DND-41 (cell line): ENCODE results near the gene MRPL17.

Source experiments
- ATAC-seq: fragments of 200-7000 bp; cut with Tn5 transposase; 3 replicates; pipeline ENCODE4 v1.9.1; 2021; ENCODE audit warnings: low read depth; ENCODE audit not compliant: insufficient read depth
- DNase-seq: peaks from one replicate; pipeline ENCODE4 v3.0.0-alpha.2; 2020
- H2AFZ ChIP-seq: 2 replicates; pipeline ENCODE4 v1.6.0; 2012; ENCODE audit warnings: low read depth, low read length
- H3K27ac ChIP-seq: 2 replicates; pipeline ENCODE4 v1.5.1; 2012; ENCODE audit warnings: low read length, inconsistent platforms
- H3K27me3 ChIP-seq: fragments of 200-600 bp; sonication (generic); 2 replicates; pipeline ENCODE4 v1.6.0; 2012; ENCODE audit warnings: low read length, mild to moderate bottlenecking, inconsistent platforms; ENCODE audit not compliant: insufficient read depth, poor library complexity
- H3K36me3 ChIP-seq: 2 replicates; pipeline ENCODE4 v1.5.1; 2012; ENCODE audit warnings: low read length, inconsistent platforms; ENCODE audit not compliant: insufficient read depth
- H3K4me1 ChIP-seq: 2 replicates; pipeline ENCODE4 v1.5.1; 2012; ENCODE audit warnings: mild to moderate bottlenecking, low read length; ENCODE audit not compliant: insufficient read depth
- H3K4me2 ChIP-seq: 2 replicates; pipeline ENCODE4 v1.6.0; 2012; ENCODE audit warnings: mild to moderate bottlenecking, moderate library complexity, low read length, inconsistent platforms; ENCODE audit not compliant: insufficient read depth
- H3K4me3 ChIP-seq, 2 experiments: fragments of 200-600 bp in 1 of 2; shearing (Covaris generic) in 1 of 2; 2 replicates each; pipeline ENCODE4 v1.5.1; 2012 to 2016; ENCODE audit warnings: inconsistent platforms in 2 of 2, low read length in 2 of 2, mild to moderate bottlenecking in 2 of 2, low read depth in 1 of 2, moderate library complexity in 1 of 2
- H3K79me2 ChIP-seq: 2 replicates; pipeline ENCODE4 v1.6.0; 2012; ENCODE audit warnings: low read length, inconsistent platforms; ENCODE audit not compliant: insufficient read depth
- H3K9ac ChIP-seq: 2 replicates; pipeline ENCODE4 v1.6.0; 2012; ENCODE audit warnings: low read depth, mild to moderate bottlenecking, inconsistent platforms, low read length, moderate library complexity
- H3K9me3 ChIP-seq: 2 replicates; pipeline ENCODE4 v1.5.1; 2012; ENCODE audit warnings: low read length, moderate library complexity, mild to moderate bottlenecking, inconsistent platforms; ENCODE audit not compliant: insufficient read depth, severe bottlenecking
- H4K20me1 ChIP-seq: 2 replicates; pipeline ENCODE4 v1.6.0; 2012; ENCODE audit warnings: low read length; ENCODE audit not compliant: insufficient read depth
- EZH2 ChIP-seq: IDR thresholded peaks from 3 replicates; pipeline ENCODE4 v1.6.1; 2012; ENCODE audit warnings: borderline replicate concordance, low read depth, mild to moderate bottlenecking, moderate library complexity, low read length, inconsistent platforms; ENCODE audit not compliant: severe bottlenecking
- TF ChIP-seq, protein P1 (sequence below): IDR thresholded peaks from 2 replicates; pipeline ENCODE4 v1.5.1; 2012; ENCODE audit warnings: borderline replicate concordance, low read length, moderate library complexity, mild to moderate bottlenecking; ENCODE audit not compliant: poor library complexity, severe bottlenecking; ENCODE audit errors: extremely low read depth

MRPL17 gene

DNA sequence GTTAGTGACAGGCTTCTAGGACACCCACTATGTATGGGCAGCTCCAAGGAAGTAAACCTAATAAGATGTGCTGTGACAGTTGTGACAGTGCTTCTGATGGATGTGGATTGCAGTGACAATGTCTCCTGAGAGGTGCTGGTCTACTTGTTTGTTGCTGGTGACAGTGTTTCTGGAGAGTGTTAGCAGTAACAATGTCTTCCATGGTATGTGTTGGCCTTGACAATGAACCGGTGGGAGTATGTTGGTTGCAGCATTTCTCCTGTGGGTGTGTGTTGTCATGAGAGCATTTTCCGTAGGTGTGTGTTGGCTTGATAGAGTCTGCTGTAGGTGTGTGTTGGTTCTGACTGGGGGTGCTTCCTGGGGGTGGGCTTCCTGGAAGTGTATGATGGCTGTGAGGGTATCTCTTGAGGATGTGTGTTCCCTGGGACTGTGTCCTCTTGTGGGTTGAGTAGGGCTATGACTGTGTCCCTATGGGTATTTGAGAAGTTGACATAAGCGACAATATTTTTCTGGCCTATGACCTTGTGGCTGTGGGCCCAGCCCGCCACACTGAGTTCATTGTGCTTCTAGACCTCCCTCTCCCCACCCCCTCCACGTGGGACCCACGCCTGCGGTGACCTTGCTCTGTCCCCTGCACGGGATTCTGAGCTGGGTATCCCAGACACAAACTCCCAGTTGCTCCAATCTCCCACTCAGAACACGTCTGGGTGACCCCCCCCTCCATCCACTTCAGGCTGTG, 28.7 kb downstream of the MRPL17 start:
- Histone ChIP-seq H3K9ac (no peak overlapping the region), H3K4me1 (no peaks in the 10 kb centered on the region), H4K20me1 (no peaks in the 10 kb centered on the region), H3K36me3 (no peaks in the 10 kb centered on the region), H3K4me3 (no peak overlapping the region), H3K9me3 (no peaks in the 10 kb centered on the region), H3K27me3 (peaks cover 5% of the 10 kb centered on the region), H3K27ac (no peak overlapping the region), H3K4me2 (no peak overlapping the region), H2AFZ (no peak overlapping the region), H3K79me2 (no peaks in the 10 kb centered on the region)
- TF ChIP-seq, protein P1, sequence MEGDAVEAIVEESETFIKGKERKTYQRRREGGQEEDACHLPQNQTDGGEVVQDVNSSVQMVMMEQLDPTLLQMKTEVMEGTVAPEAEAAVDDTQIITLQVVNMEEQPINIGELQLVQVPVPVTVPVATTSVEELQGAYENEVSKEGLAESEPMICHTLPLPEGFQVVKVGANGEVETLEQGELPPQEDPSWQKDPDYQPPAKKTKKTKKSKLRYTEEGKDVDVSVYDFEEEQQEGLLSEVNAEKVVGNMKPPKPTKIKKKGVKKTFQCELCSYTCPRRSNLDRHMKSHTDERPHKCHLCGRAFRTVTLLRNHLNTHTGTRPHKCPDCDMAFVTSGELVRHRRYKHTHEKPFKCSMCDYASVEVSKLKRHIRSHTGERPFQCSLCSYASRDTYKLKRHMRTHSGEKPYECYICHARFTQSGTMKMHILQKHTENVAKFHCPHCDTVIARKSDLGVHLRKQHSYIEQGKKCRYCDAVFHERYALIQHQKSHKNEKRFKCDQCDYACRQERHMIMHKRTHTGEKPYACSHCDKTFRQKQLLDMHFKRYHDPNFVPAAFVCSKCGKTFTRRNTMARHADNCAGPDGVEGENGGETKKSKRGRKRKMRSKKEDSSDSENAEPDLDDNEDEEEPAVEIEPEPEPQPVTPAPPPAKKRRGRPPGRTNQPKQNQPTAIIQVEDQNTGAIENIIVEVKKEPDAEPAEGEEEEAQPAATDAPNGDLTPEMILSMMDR: no peak
- DNase-seq: no peak
- no peak for ATAC-seq

GRCh38 chr11:6653656-6654055, 29.5 kb downstream of the MRPL17 start:
- H3K36me3 ChIP-seq: no peaks in the 10 kb centered on the region
- no peaks in the 10 kb centered on the region for H3K79me2 ChIP-seq
- peaks cover 5% of the 10 kb centered on the region for H3K27me3 ChIP-seq
- DNase-seq (no peak), ATAC-seq (no peak)
- no peak overlapping the region for H3K9ac ChIP-seq
- no peak overlapping the region for H3K4me2 ChIP-seq
- no peak overlapping the region for H3K27ac ChIP-seq
- TF ChIP-seq, protein P1: no peak
- no peak for TF ChIP-seq EZH2
- H3K4me1 ChIP-seq: no peaks in the 10 kb centered on the region
- no peak overlapping the region for H3K4me3 ChIP-seq
- no peaks in the 10 kb centered on the region for H4K20me1 ChIP-seq
- no peak overlapping the region for H2AFZ ChIP-seq
- no peaks in the 10 kb centered on the region for H3K9me3 ChIP-seq

DNA sequence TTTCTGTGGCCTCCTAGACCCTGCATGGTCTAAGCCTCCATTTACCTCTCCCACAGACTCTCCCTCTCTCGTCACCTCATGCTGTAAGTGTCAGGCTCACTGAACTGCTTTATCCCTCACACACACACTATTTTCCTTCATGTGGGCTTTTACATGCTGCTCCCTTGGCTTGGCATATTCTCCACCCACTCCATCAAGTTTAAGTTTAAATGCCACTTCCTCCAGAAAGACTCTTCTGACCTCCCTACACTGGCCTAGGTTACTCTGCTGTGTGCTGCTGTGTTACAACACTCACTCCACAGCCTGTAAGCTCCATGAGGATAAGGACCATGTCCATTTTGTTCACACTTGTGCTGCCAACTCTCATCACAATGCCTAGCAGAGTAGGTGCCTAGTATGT, 30.0 kb downstream of the MRPL17 start:
- no peak overlapping the region for H3K9ac ChIP-seq
- H3K4me2 ChIP-seq: no peak overlapping the region
- H3K4me3 ChIP-seq: no peak overlapping the region
- no peak overlapping the region for H3K27ac ChIP-seq
- no peaks in the 10 kb centered on the region for H3K9me3 ChIP-seq
- H3K36me3 ChIP-seq: no peaks in the 10 kb centered on the region
- TF ChIP-seq, protein P1: no peak
- no peak for TF ChIP-seq EZH2
- no peaks in the 10 kb centered on the region for H3K79me2 ChIP-seq
- DNase-seq: no peak
- H3K4me1 ChIP-seq: no peaks in the 10 kb centered on the region
- no peak for ATAC-seq
- H2AFZ ChIP-seq: no peak overlapping the region
- H4K20me1 ChIP-seq: no peaks in the 10 kb centered on the region
- peaks cover 5% of the 10 kb centered on the region for H3K27me3 ChIP-seq

DNA sequence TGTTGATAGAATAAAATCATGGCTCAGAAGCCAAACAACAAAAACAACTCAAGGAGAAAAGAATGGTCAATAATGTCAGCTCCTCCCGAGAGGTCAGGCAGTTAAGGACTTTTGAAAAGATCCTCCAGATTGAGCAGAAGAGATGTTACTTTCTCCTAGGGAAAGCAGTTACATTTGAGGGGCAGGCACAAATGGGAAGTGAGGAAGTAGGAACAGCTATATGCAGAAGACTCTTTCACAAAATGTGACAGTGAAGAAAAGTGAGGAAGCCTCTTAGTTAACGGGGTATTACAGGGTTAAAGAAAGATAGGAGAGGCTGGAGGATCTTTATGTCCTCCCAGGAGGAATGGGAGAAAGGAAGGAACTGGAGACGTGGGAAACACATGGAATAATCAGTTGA, 31.0 kb downstream of the MRPL17 start:
- Histone ChIP-seq H4K20me1 (no peaks in the 10 kb centered on the region), H3K79me2 (no peaks in the 10 kb centered on the region), H3K4me3 (no peak overlapping the region), H3K9me3 (no peaks in the 10 kb centered on the region), H2AFZ (no peak overlapping the region), H3K27me3 (peaks cover 5% of the 10 kb centered on the region), H3K27ac (no peak overlapping the region), H3K36me3 (no peaks in the 10 kb centered on the region), H3K4me1 (no peaks in the 10 kb centered on the region), H3K4me2 (no peak overlapping the region), H3K9ac (no peak overlapping the region)
- ATAC-seq: no peak
- DNase-seq: no peak
- TF ChIP-seq EZH2: no peak
- TF ChIP-seq, protein P1: no peak
